ENCODE measurements around the gene EIF4G3. TPM values are rescaled to one million over a fixed set of nuclear protein-coding genes. Genes with fewer than 3 reads are reported as not detected.

The EIF4G3 gene
- total and polyA plus RNA-seq, 2 donors (not counting 1 experiment from before 2014, with no cell fraction given) = 33.6 to 76.0 TPM

- CTCF ChIA-PET = interaction anchor here (1.4 kb wide), 1 partner anchor 77 kb away, joined by 11 read pairs; no protein-coding TSS in a partner anchor
- H2AFZ ChIP-seq (ENCODE audit: insufficient read depth, low read depth, low read length, poor library complexity, severe bottlenecking) = no peak overlapping the region
- no peaks in the 10 kb centered on the region for H3K9me3 ChIP-seq (ENCODE audit: control extremely low read depth in 1 of 3, control insufficient read depth in 2 of 3, insufficient read depth in 1 of 3, low read length in 2 of 3)
- no peak for DNase-seq
- H3K27me3 ChIP-seq (replicated peaks in 1 of 4; ENCODE audit: control extremely low read depth in 1 of 4, control insufficient read depth in 3 of 4, insufficient read depth in 4 of 4, low read length in 3 of 4) = no peaks in the 10 kb centered on the region
- WGBS (ENCODE audit: insufficient coverage) = no CpG with 5 or more reads among the region's 6 CpGs
- Mint-ChIP-seq H3K27ac (no peak overlapping the region), H3K4me1 (peaks cover 12% of the 10 kb centered on the region), H3K9me3 (ENCODE audit: insufficient read depth) (no peaks in the 10 kb centered on the region), H3K27me3 (no peaks in the 10 kb centered on the region), H3K4me3 (no peak overlapping the region)
- TF ChIP-seq, protein P1, sequence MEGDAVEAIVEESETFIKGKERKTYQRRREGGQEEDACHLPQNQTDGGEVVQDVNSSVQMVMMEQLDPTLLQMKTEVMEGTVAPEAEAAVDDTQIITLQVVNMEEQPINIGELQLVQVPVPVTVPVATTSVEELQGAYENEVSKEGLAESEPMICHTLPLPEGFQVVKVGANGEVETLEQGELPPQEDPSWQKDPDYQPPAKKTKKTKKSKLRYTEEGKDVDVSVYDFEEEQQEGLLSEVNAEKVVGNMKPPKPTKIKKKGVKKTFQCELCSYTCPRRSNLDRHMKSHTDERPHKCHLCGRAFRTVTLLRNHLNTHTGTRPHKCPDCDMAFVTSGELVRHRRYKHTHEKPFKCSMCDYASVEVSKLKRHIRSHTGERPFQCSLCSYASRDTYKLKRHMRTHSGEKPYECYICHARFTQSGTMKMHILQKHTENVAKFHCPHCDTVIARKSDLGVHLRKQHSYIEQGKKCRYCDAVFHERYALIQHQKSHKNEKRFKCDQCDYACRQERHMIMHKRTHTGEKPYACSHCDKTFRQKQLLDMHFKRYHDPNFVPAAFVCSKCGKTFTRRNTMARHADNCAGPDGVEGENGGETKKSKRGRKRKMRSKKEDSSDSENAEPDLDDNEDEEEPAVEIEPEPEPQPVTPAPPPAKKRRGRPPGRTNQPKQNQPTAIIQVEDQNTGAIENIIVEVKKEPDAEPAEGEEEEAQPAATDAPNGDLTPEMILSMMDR (IDR thresholded peaks at IDR 0.05) = no peak
- no peak for TF ChIP-seq EZH2 (IDR thresholded peaks at IDR 0.05; ENCODE audit: borderline replicate concordance, insufficient read depth, low read depth, low read length, poor library complexity, severe bottlenecking)
- peaks cover 5% of the 10 kb centered on the region for H3K79me2 ChIP-seq (ENCODE audit: control insufficient read depth, insufficient read depth, low read length)
- H4K20me1 ChIP-seq (ENCODE audit: control insufficient read depth, insufficient read depth, low read length, poor library complexity, severe bottlenecking) = peaks cover 12% of the 10 kb centered on the region
- no peak overlapping the region for H3K4me3 ChIP-seq (ENCODE audit: control extremely low read depth in 1 of 5, extremely low read depth in 1 of 5, insufficient read depth in 1 of 5, low read depth in 2 of 5, low read length in 4 of 5)
- peaks cover 5 to 8% of the 10 kb centered on the region in 2 donors for H3K4me1 ChIP-seq (ENCODE audit: control insufficient read depth in 2 of 2, insufficient read depth in 2 of 2, low read length in 2 of 2)
- peaks cover 0 to 2% of the 10 kb centered on the region in 2 experiments for H3K36me3 ChIP-seq (replicated peaks in 1 of 2; ENCODE audit: control extremely low read depth in 1 of 2, control insufficient read depth in 1 of 2, extremely low read depth in 1 of 2, insufficient read depth in 2 of 2, low read length in 1 of 2)
- POLR2A ChIA-PET = no interaction called here
- no peak for ATAC-seq (ENCODE audit: low read depth)
- no peak overlapping the region for H3K4me2 ChIP-seq (replicated peaks; ENCODE audit: low read depth, low read length, poor library complexity, severe bottlenecking)
- no peak overlapping the region for H3K27ac ChIP-seq (ENCODE audit: low read length in 2 of 2)
- H3K9ac ChIP-seq (ENCODE audit: low read length) = no peak overlapping the region
- intact Hi-C loops (cut with micrococcal nuclease) = loop anchor here (10.0 kb wide), 1 partner anchor 47 kb away; no protein-coding TSS in a partner anchor
These were observed 58.5 kb downstream of the EIF4G3 start for GRCh38 chr1:21118167-21118566.

DNA sequence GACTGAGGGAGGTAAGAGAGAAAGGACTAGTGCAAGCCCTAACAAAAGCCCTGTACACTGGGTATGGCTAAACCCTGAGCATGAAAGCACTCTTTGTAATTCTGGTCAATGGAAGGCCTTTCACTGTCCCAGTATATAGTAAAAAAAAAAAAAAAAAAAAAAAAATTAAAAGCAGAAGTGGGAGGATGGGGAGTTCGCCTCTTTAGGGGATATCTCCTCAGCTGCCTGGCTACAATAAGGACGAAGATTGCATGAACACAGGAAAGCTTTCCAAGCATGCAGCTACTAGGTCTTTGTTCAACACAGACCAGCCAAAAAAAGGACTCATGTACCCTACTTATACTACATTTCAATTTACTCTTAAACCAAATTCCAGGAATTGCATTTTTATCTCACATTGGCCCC lies 59.1 kb downstream of the EIF4G3 start:
- no peak overlapping the region for H3K27ac ChIP-seq (ENCODE audit: low read length in 2 of 2)
- H3K9me3 ChIP-seq (ENCODE audit: control extremely low read depth in 1 of 3, control insufficient read depth in 2 of 3, insufficient read depth in 1 of 3, low read length in 2 of 3) = no peaks in the 10 kb centered on the region
- H3K27ac Mint-ChIP-seq = no peak overlapping the region
- H3K4me1 ChIP-seq (ENCODE audit: control insufficient read depth in 2 of 2, insufficient read depth in 2 of 2, low read length in 2 of 2) = peaks cover 5 to 8% of the 10 kb centered on the region in 2 donors
- CTCF ChIA-PET = no interaction called here
- no peak overlapping the region for H3K4me3 Mint-ChIP-seq
- ATAC-seq (ENCODE audit: low read depth) (no peak), DNase-seq (no peak)
- H3K9me3 Mint-ChIP-seq (ENCODE audit: insufficient read depth) = no peaks in the 10 kb centered on the region
- H3K4me2 ChIP-seq (replicated peaks; ENCODE audit: low read depth, low read length, poor library complexity, severe bottlenecking) = no peak overlapping the region
- no peaks in the 10 kb centered on the region for H3K27me3 ChIP-seq (replicated peaks in 1 of 4; ENCODE audit: control extremely low read depth in 1 of 4, control insufficient read depth in 3 of 4, insufficient read depth in 4 of 4, low read length in 3 of 4)
- intact Hi-C loops (cut with micrococcal nuclease) = loop anchor here (10.0 kb wide), 1 partner anchor 47 kb away; no protein-coding TSS in a partner anchor
- H3K4me1 Mint-ChIP-seq = peaks cover 8% of the 10 kb centered on the region
- H3K4me3 ChIP-seq (ENCODE audit: control extremely low read depth in 1 of 5, extremely low read depth in 1 of 5, insufficient read depth in 1 of 5, low read depth in 2 of 5, low read length in 4 of 5) = no peak overlapping the region
- POLR2A ChIA-PET = no interaction called here
- 25% methylated on average over 1 of the region's 2 CpGs for WGBS (ENCODE audit: insufficient coverage)
- H3K9ac ChIP-seq (ENCODE audit: low read length) = no peak overlapping the region
- no peaks in the 10 kb centered on the region for H3K27me3 Mint-ChIP-seq
- TF ChIP-seq, protein P1 (IDR thresholded peaks at IDR 0.05) = no peak
- TF ChIP-seq EZH2 (IDR thresholded peaks at IDR 0.05; ENCODE audit: borderline replicate concordance, insufficient read depth, low read depth, low read length, poor library complexity, severe bottlenecking) = no peak
- no peaks in the 10 kb centered on the region for H3K36me3 ChIP-seq (replicated peaks in 1 of 2; ENCODE audit: control extremely low read depth in 1 of 2, control insufficient read depth in 1 of 2, extremely low read depth in 1 of 2, insufficient read depth in 2 of 2, low read length in 1 of 2)
- no peak overlapping the region for H2AFZ ChIP-seq (ENCODE audit: insufficient read depth, low read depth, low read length, poor library complexity, severe bottlenecking)
- H4K20me1 ChIP-seq (ENCODE audit: control insufficient read depth, insufficient read depth, low read length, poor library complexity, severe bottlenecking) = peaks cover 12% of the 10 kb centered on the region
- peaks cover 5% of the 10 kb centered on the region for H3K79me2 ChIP-seq (ENCODE audit: control insufficient read depth, insufficient read depth, low read length)
